CD14-positive monocyte (primary cell): ENCODE measurements around the gene NAA11. TPM values are rescaled to one million over a fixed set of nuclear protein-coding genes. Genes with fewer than 3 reads are reported as not detected.

Source experiments
- DNase-seq, 3 donors: peaks; one replicate each; pipeline ENCODE4 v3.0.0-alpha.2; 2011 to 2022
- H2AFZ ChIP-seq: 2 replicates; pipeline ENCODE4 v1.6.0; 2012; ENCODE audit warnings: mild to moderate bottlenecking, low read depth, low read length, inconsistent platforms; ENCODE audit not compliant: insufficient read depth, poor library complexity, severe bottlenecking
- H3K27ac ChIP-seq, 2 donors: 1 replicate in 1 of 2; 2 replicates in 1 of 2; pipeline ENCODE4 v1.5.1; 2012 to 2013; ENCODE audit warnings: low read length in 2 of 2, control low read depth in 1 of 2, inconsistent platforms in 1 of 2, low read depth in 1 of 2, mild to moderate bottlenecking in 1 of 2
- H3K27me3 ChIP-seq, 2 donors: one replicate each; pipeline versions ENCODE4 v1.6.0 to v1.6.1; 2011 to 2013; ENCODE audit warnings: low read length in 2 of 2; ENCODE audit not compliant: control insufficient read depth in 2 of 2, insufficient read depth in 2 of 2
- H3K36me3 ChIP-seq, 2 donors: replicated peaks in 1 of 2; 1 replicate in 1 of 2; 2 replicates in 1 of 2; pipeline versions ENCODE4 v1.5.1 to v1.6.1; 2012 to 2013; ENCODE audit warnings: low read length in 2 of 2, control low read depth in 1 of 2, inconsistent platforms in 1 of 2, mild to moderate bottlenecking in 1 of 2; ENCODE audit not compliant: insufficient read depth in 2 of 2, control insufficient read depth in 1 of 2
- H3K4me1 ChIP-seq, 2 donors: 1 replicate in 1 of 2; 2 replicates in 1 of 2; pipeline versions ENCODE4 v1.5.1 to v1.6.1; 2012 to 2013; ENCODE audit warnings: low read length in 2 of 2, control low read depth in 1 of 2, inconsistent platforms in 1 of 2, mild to moderate bottlenecking in 1 of 2, moderate library complexity in 1 of 2; ENCODE audit not compliant: insufficient read depth in 2 of 2, control insufficient read depth in 1 of 2
- H3K4me2 ChIP-seq: replicated peaks from 2 replicates; pipeline ENCODE3; 2012; ENCODE audit warnings: low read length, moderate library complexity, mild to moderate bottlenecking; ENCODE audit not compliant: poor library complexity, severe bottlenecking; ENCODE audit errors: extremely low read depth
- H3K4me3 ChIP-seq, 3 experiments: fragments of 200-600 bp in 1 of 3; sonication (generic) in 1 of 3; replicated peaks in 1 of 3; 1 replicate in 2 of 3; 2 replicates in 1 of 3; pipeline ENCODE4 v1.5.1; 2011 to 2013; ENCODE audit warnings: low read length in 3 of 3, mild to moderate bottlenecking in 3 of 3, control low read depth in 2 of 3, low read depth in 2 of 3, inconsistent platforms in 1 of 3, moderate library complexity in 1 of 3
- H3K79me2 ChIP-seq: 2 replicates; pipeline ENCODE4 v1.6.0; 2012; ENCODE audit warnings: mild to moderate bottlenecking, control low read depth, inconsistent platforms, low read length, moderate library complexity; ENCODE audit not compliant: insufficient read depth
- H3K9ac ChIP-seq: 2 replicates; pipeline ENCODE4 v1.6.0; 2017; ENCODE audit warnings: low read length, mild to moderate bottlenecking; ENCODE audit not compliant: insufficient read depth, poor library complexity, severe bottlenecking
- H3K9me3 ChIP-seq, 2 donors: replicated peaks in 1 of 2; 1 replicate in 1 of 2; 2 replicates in 1 of 2; pipeline versions ENCODE4 v1.5.1 to v1.6.1; 2012 to 2013; ENCODE audit warnings: low read length in 2 of 2, control low read depth in 1 of 2; ENCODE audit not compliant: control insufficient read depth in 1 of 2, insufficient read depth in 1 of 2
- H4K20me1 ChIP-seq: 2 replicates; pipeline ENCODE4 v1.6.0; 2012; ENCODE audit warnings: mild to moderate bottlenecking, low read length, control low read depth, moderate library complexity; ENCODE audit not compliant: insufficient read depth
- H3K27ac Mint-ChIP-seq, 7 donors: one replicate each; pipeline ENCODE4 v1.8.0; 2020; ENCODE audit warnings: mild to moderate bottlenecking in 7 of 7, mixed read lengths in 7 of 7, moderate library complexity in 6 of 7, inconsistent platforms in 2 of 7
- H3K27me3 Mint-ChIP-seq, 3 donors: one replicate each; pipeline ENCODE4 v1.8.0; 2021 to 2022; ENCODE audit warnings: low read depth in 3 of 3, mild to moderate bottlenecking in 3 of 3, mixed read lengths in 3 of 3, moderate library complexity in 3 of 3, inconsistent platforms in 1 of 3
- H3K36me3 Mint-ChIP-seq, 2 donors: one replicate each; pipeline ENCODE4 v1.8.0; 2020; ENCODE audit warnings: mixed read lengths in 2 of 2, inconsistent platforms in 1 of 2, mild to moderate bottlenecking in 1 of 2
- H3K4me1 Mint-ChIP-seq: one replicate; pipeline ENCODE4 v1.8.0; 2020; ENCODE audit warnings: mild to moderate bottlenecking, mixed read lengths
- H3K4me3 Mint-ChIP-seq, 2 donors: one replicate each; pipeline ENCODE4 v1.8.0; 2020; ENCODE audit warnings: mild to moderate bottlenecking in 2 of 2, mixed read lengths in 2 of 2, moderate library complexity in 1 of 2
- H3K9me3 Mint-ChIP-seq, 7 donors: one replicate each; pipeline ENCODE4 v1.8.0; 2020 to 2022; ENCODE audit warnings: mixed read lengths in 7 of 7, mild to moderate bottlenecking in 6 of 7, moderate library complexity in 6 of 7, inconsistent platforms in 2 of 7
- WGBS: methylation state at CpG from one replicate; pipeline ENCODE4 v1.1.5; 2013; ENCODE audit warnings: missing lambda C conversion rate; ENCODE audit not compliant: insufficient coverage; 5-methylcytosine and 5-hydroxymethylcytosine counted together
- intact Hi-C, 2 donors: fragments of 100-400 bp; cut with micrococcal nuclease; formaldehyde crosslinking; loops; one replicate each; pipeline versions ENCODE4 v1.15.0 to v1.15.1; 2023
- polyA plus RNA-seq, 3 donors: library from polyadenylated mRNA; depleted of rRNA in 1 of 3; unstranded in 2 of 3; stranded (reverse) in 1 of 3; fragments of 300-500 nt in 2 of 3; fragments of >200 nt in 1 of 3; fragmentation: Illumina TruSeq in 2 of 3; gene quantifications; 1 replicate in 2 of 3; 2 replicates in 1 of 3; pipeline ENCODE4 v1.2.3, GENCODE V29; 2012 to 2021
- TF ChIP-seq, protein P1 (sequence below): fragments of 200-600 bp; IDR thresholded peaks from one replicate; pipeline ENCODE4 v1.8.0; 2022; ENCODE audit warnings: antibody characterized with exemption, mild to moderate bottlenecking

Gene NAA11
- polyA plus RNA-seq, 3 donors, result not detected

GRCh38 chr4:79272126-79272525, 53.7 kb downstream of the NAA11 start:
- Histone ChIP-seq H3K9ac (no peak overlapping the region), H3K4me1 (no peaks in the 10 kb centered on the region), H3K27me3 (no peaks in the 10 kb centered on the region), H3K4me2 (no peak overlapping the region), H3K36me3 (no peaks in the 10 kb centered on the region), H2AFZ (no peak overlapping the region), H3K27ac (no peak overlapping the region), H3K9me3 (no peaks in the 10 kb centered on the region), H3K79me2 (no peaks in the 10 kb centered on the region), H4K20me1 (no peaks in the 10 kb centered on the region), H3K4me3 (no peak overlapping the region)
- no peak overlapping the region for H3K27ac Mint-ChIP-seq
- TF ChIP-seq, protein P1, sequence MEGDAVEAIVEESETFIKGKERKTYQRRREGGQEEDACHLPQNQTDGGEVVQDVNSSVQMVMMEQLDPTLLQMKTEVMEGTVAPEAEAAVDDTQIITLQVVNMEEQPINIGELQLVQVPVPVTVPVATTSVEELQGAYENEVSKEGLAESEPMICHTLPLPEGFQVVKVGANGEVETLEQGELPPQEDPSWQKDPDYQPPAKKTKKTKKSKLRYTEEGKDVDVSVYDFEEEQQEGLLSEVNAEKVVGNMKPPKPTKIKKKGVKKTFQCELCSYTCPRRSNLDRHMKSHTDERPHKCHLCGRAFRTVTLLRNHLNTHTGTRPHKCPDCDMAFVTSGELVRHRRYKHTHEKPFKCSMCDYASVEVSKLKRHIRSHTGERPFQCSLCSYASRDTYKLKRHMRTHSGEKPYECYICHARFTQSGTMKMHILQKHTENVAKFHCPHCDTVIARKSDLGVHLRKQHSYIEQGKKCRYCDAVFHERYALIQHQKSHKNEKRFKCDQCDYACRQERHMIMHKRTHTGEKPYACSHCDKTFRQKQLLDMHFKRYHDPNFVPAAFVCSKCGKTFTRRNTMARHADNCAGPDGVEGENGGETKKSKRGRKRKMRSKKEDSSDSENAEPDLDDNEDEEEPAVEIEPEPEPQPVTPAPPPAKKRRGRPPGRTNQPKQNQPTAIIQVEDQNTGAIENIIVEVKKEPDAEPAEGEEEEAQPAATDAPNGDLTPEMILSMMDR, result no peak
- intact Hi-C loops, result no loop called here
- H3K27me3 Mint-ChIP-seq, result no peaks in the 10 kb centered on the region
- no peaks in the 10 kb centered on the region for H3K4me1 Mint-ChIP-seq
- peaks cover 0 to 4% (median 0%) of the 10 kb centered on the region in 7 donors for H3K9me3 Mint-ChIP-seq
- H3K4me3 Mint-ChIP-seq, result no peak overlapping the region
- no peaks in the 10 kb centered on the region for H3K36me3 Mint-ChIP-seq
- DNase-seq, result no peak

- Histone ChIP-seq H2AFZ (no peak overlapping the region), H3K9me3 (no peaks in the 10 kb centered on the region), H3K9ac (no peak overlapping the region), H4K20me1 (no peaks in the 10 kb centered on the region), H3K79me2 (no peaks in the 10 kb centered on the region), H3K4me3 (no peak overlapping the region), H3K36me3 (no peaks in the 10 kb centered on the region), H3K4me2 (no peak overlapping the region), H3K27me3 (no peaks in the 10 kb centered on the region), H3K4me1 (no peaks in the 10 kb centered on the region), H3K27ac (no peak overlapping the region)
- no peaks in the 10 kb centered on the region for H3K36me3 Mint-ChIP-seq
- H3K27ac Mint-ChIP-seq, result no peak overlapping the region
- TF ChIP-seq, protein P1, result no peak
- no peaks in the 10 kb centered on the region for H3K9me3 Mint-ChIP-seq
- WGBS, result no CpG with 5 or more reads among the region's 1 CpG
- H3K4me1 Mint-ChIP-seq, result no peaks in the 10 kb centered on the region
- intact Hi-C loops, result no loop called here
- no peaks in the 10 kb centered on the region for H3K27me3 Mint-ChIP-seq
- no peak overlapping the region for H3K4me3 Mint-ChIP-seq
- DNase-seq, result no peak
Measured at GRCh38 chr4:79267671-79268070, 58.2 kb downstream of the NAA11 start.

Other genes starting within 250 kb of the NAA11 start
- gene GK2, start 82.2 kb upstream of the NAA11 start, polyA plus RNA-seq, result not detected